Measurements from ENCODE around the gene MADD.

The MADD gene

GRCh38 chr11:47299078-47299477 lies 29.1 kb downstream of the MADD start:
- no peak for DNase-seq (ENCODE audit: extremely low read depth, insufficient read length)
- Histone ChIP-seq H3K36me3 (ENCODE audit: control insufficient read depth, insufficient read depth, low read length) (peaks cover 4% of the 10 kb centered on the region), H3K4me3 (replicated peaks; ENCODE audit: low read depth, low read length) (no peak overlapping the region), H3K27me3 (replicated peaks; ENCODE audit: control insufficient read depth, insufficient read depth, low read length) (no peaks in the 10 kb centered on the region)
- TF ChIP-seq, protein P1, sequence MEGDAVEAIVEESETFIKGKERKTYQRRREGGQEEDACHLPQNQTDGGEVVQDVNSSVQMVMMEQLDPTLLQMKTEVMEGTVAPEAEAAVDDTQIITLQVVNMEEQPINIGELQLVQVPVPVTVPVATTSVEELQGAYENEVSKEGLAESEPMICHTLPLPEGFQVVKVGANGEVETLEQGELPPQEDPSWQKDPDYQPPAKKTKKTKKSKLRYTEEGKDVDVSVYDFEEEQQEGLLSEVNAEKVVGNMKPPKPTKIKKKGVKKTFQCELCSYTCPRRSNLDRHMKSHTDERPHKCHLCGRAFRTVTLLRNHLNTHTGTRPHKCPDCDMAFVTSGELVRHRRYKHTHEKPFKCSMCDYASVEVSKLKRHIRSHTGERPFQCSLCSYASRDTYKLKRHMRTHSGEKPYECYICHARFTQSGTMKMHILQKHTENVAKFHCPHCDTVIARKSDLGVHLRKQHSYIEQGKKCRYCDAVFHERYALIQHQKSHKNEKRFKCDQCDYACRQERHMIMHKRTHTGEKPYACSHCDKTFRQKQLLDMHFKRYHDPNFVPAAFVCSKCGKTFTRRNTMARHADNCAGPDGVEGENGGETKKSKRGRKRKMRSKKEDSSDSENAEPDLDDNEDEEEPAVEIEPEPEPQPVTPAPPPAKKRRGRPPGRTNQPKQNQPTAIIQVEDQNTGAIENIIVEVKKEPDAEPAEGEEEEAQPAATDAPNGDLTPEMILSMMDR (IDR thresholded peaks at IDR 0.05; ENCODE audit: insufficient read depth, low read length, poor library complexity, severe bottlenecking), result no peak

DNA sequence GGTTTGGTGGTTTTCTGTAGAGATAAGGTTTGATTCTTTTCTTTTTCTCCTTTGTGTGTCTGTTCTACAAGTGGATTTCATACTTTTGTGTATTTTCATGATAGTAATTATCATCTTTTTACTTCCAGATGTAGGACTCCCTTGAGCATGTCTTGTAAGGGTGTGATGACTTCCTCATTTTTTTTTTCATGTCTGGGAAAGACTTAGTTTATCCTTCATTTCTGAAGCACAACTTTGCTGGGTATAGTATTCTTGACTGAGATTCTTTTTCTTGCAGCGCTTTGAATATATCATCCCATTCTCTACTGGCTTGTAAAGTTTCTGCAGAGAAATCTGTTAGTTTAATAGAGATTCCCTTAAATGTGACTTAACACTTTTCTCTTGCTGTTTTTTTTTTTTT lies 32.9 kb downstream of the MADD start:
- no peaks in the 10 kb centered on the region for H3K27me3 ChIP-seq (replicated peaks; ENCODE audit: control insufficient read depth, insufficient read depth, low read length)
- no peak for DNase-seq (ENCODE audit: extremely low read depth, insufficient read length)
- TF ChIP-seq, protein P1 (IDR thresholded peaks at IDR 0.05; ENCODE audit: insufficient read depth, low read length, poor library complexity, severe bottlenecking), result no peak
- no peak overlapping the region for H3K4me3 ChIP-seq (replicated peaks; ENCODE audit: low read depth, low read length)
- peaks cover 21% of the 10 kb centered on the region for H3K36me3 ChIP-seq (ENCODE audit: control insufficient read depth, insufficient read depth, low read length)

DNA sequence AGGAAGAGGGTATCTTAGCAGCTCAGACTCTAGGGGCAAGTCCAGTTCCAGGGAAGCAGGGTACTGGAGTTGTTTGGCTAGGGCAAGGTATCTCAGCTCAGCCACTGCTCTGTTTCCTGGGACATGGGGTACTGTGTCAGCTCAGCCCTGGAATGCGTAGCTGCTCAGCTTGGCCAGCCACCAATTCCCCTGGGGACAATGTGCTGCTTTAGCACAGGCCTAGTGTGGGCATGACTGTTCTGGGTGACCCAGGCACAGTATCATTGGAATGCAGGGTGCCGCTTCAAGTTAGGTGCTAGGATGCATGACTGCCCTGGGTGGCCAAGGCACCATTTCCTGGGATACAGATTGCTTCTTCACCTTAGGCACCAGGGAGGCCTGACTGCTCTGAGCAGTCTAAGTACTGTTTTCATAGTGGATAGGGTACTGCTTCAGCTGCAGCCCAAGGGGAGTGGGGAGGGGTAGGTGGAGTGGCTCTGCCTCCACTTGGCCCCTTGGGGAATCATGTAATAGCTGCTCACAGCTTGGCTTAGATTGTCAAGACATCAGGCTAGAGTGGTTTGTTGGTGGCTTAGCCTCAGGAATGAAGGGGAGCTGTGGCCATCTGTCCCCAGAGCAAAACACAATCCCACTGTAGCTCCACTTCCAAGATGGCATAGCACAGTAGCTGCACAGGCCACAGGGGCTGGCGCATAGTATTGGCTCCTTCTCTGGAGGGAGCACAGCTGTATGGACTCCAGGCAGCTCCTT lies 36.0 kb downstream of the MADD start:
- no peak for DNase-seq (ENCODE audit: extremely low read depth, insufficient read length)
- TF ChIP-seq, protein P1 (IDR thresholded peaks at IDR 0.05; ENCODE audit: insufficient read depth, low read length, poor library complexity, severe bottlenecking), result no peak
- Histone ChIP-seq H3K4me3 (replicated peaks; ENCODE audit: low read depth, low read length) (no peak overlapping the region), H3K27me3 (replicated peaks; ENCODE audit: control insufficient read depth, insufficient read depth, low read length) (no peaks in the 10 kb centered on the region), H3K36me3 (ENCODE audit: control insufficient read depth, insufficient read depth, low read length) (peaks cover 29% of the 10 kb centered on the region)

- H3K27me3 ChIP-seq (replicated peaks; ENCODE audit: control insufficient read depth, insufficient read depth, low read length), result no peaks in the 10 kb centered on the region
- no peak for DNase-seq (ENCODE audit: extremely low read depth, insufficient read length)
- TF ChIP-seq, protein P1 (IDR thresholded peaks at IDR 0.05; ENCODE audit: insufficient read depth, low read length, poor library complexity, severe bottlenecking), result no peak
- peaks cover 34% of the 10 kb centered on the region for H3K36me3 ChIP-seq (ENCODE audit: control insufficient read depth, insufficient read depth, low read length)
- no peak overlapping the region for H3K4me3 ChIP-seq (replicated peaks; ENCODE audit: low read depth, low read length)
These were observed 36.5 kb downstream of the MADD start for GRCh38 chr11:47306484-47306844.

DNA sequence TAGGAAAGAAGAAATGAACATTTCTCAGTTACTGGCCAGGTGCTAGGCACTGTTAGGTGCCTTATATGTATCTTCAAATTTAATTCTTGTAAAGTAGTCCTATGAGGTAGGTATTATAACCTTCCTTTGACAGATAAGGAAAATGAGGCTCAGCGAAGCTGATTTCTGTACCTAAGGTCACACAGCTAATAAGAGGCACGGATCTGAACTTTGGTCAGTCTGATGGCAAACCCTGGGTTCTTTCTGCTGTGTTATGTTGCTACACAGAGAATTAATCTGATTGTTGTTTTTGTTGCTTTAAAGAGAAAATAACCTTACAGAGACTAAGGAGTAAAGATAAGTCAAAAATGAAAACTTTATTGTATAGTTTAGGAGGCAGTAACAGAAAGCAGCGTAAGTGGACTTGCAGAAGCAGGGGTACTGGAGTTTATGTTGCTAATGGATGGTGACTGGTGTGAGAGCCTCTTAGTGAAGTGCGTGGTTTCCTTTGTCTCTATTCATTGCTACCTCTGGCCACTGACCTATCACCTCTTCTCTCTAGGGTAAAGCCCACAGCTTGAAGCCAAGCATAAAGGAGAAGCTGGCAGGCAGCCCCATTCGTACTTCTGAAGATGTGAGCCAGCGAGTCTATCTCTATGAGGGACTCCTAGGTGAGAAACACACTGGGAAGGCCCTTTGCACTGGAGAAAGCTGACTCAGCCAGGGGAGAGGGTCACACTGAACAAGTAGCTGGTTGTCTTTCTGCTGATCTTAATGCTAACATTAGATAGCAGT lies 38.3 kb downstream of the MADD start:
- no peak for DNase-seq (ENCODE audit: extremely low read depth, insufficient read length)
- no peak overlapping the region for H3K4me3 ChIP-seq (replicated peaks; ENCODE audit: low read depth, low read length)
- TF ChIP-seq, protein P1 (IDR thresholded peaks at IDR 0.05; ENCODE audit: insufficient read depth, low read length, poor library complexity, severe bottlenecking), result no peak
- H3K27me3 ChIP-seq (replicated peaks; ENCODE audit: control insufficient read depth, insufficient read depth, low read length), result no peaks in the 10 kb centered on the region
- H3K36me3 ChIP-seq (ENCODE audit: control insufficient read depth, insufficient read depth, low read length), result peaks cover 38% of the 10 kb centered on the region
